Right cardiac atrium (tissue), 5 donors: ENCODE results near the gene NOSIP. TPM values are rescaled to one million over a fixed set of nuclear protein-coding genes. Genes with fewer than 3 reads are reported as not detected.

Source experiments
- ATAC-seq, 2 donors: fragments of 200-7000 bp; cut with Tn5 transposase; one replicate each; pipeline versions ENCODE4 v1.8.0 to v1.9.1; 2020; ENCODE audit warnings: moderate library complexity in 2 of 2, mild to moderate bottlenecking in 1 of 2
- DNase-seq, 3 donors: peaks; one replicate each; pipeline ENCODE4 v3.0.0-alpha.2; 2020
- H3K27ac ChIP-seq: one replicate; pipeline ENCODE4 v1.5.1; 2013; ENCODE audit warnings: mild to moderate bottlenecking, low read length, control low read depth, moderate library complexity
- H3K27me3 ChIP-seq: one replicate; pipeline ENCODE4 v1.6.1; 2013; ENCODE audit not compliant: control insufficient read depth, insufficient read depth
- H3K4me1 ChIP-seq: one replicate; pipeline ENCODE4 v1.6.1; 2013; ENCODE audit warnings: low read length; ENCODE audit not compliant: control insufficient read depth, insufficient read depth
- H3K4me3 ChIP-seq: one replicate; pipeline ENCODE4 v1.5.1; 2013; ENCODE audit warnings: low read length, control low read depth
- H3K9me3 ChIP-seq: one replicate; pipeline ENCODE4 v1.6.1; 2013; ENCODE audit warnings: low read length; ENCODE audit not compliant: control insufficient read depth
- WGBS: extraction: QIAGEN DNeasy Blood & Tissue Kit; methylation state at CpG from one replicate; pipeline ENCODE4 v1.1.7; 2013; 5-methylcytosine and 5-hydroxymethylcytosine counted together
- intact Hi-C, 4 donors: fragments of 100-400 bp; cut with DNase I; formaldehyde crosslinking; loops; one replicate each; pipeline versions ENCODE4 v1.11.0 to v1.14.0; 2022 to 2023
- polyA plus RNA-seq: library from polyadenylated mRNA; stranded (reverse); fragments of 200-250 nt; gene quantifications from one replicate; pipeline ENCODE4 v1.2.3, GENCODE V29; 2013
- total RNA-seq, 4 donors: library from RNA; stranded (reverse); fragmentation: NEBNext Ultra II Directional; extraction: Animal tissue kit (Norgen Biotek cat#: 25700); gene quantifications; one replicate each; pipeline ENCODE4 v1.2.1, GENCODE V29; 2021
- donor health status: healthy with polysubstance abuse.
- donor health status: DM: no; HTN: yes; CAD: no.
- donor health status: DM: no; HTN: no; CAD: no.
- donor health status: DM: no; HTN: yes; CAD: no; lungs with severe emphysema.
- donor health status: DM: yes; HTN: yes; CAD: no.

The NOSIP gene
- total and polyA plus RNA-seq, 5 donors: 46.1 to 57.7 (median 49.0) TPM

GRCh38 chr19:49594993-49595818 is 14.8 kb upstream of the NOSIP start:
- H3K27ac ChIP-seq: no peak overlapping the region
- H3K4me1 ChIP-seq: peaks cover 5% of the 10 kb centered on the region
- H3K27me3 ChIP-seq: no peaks in the 10 kb centered on the region
- H3K9me3 ChIP-seq: no peaks in the 10 kb centered on the region
- intact Hi-C loops: loop anchor here in 2 of 4 donors (5.0 to 10.0 kb wide), 3 partner anchors 42 to 80 kb away; partner anchors contain the start of genes BCL2L12 (in 1 of the 2), IRF3 (in 1 of the 2) and PRMT1 (in 1 of the 2)
- no peak for ATAC-seq
- WGBS: 92% methylated on average over 35 of the region's 35 CpGs
- peak in 2 of 3 donors; percentile 46 to 66 for DNase-seq
- no peak overlapping the region for H3K4me3 ChIP-seq

- Histone ChIP-seq H3K9me3 (no peaks in the 10 kb centered on the region), H3K4me1 (peaks cover 5% of the 10 kb centered on the region), H3K27ac (no peak overlapping the region), H3K27me3 (no peaks in the 10 kb centered on the region), H3K4me3 (no peak overlapping the region)
- DNase-seq (peak in 2 of 3 donors; percentile 54 to 61), ATAC-seq (no peak)
- intact Hi-C loops: loop anchor here in 2 of 4 donors (5.0 to 10.0 kb wide), 3 partner anchors 43 to 80 kb away; partner anchors contain the start of genes BCL2L12 (in 1 of the 2), IRF3 (in 1 of the 2) and PRMT1 (in 1 of the 2)
- WGBS: 81% methylated on average over 35 of the region's 35 CpGs
These were observed 14.0 kb upstream of the NOSIP start for GRCh38 chr19:49594157-49594992.

- 8% methylated on average over 27 of the region's 27 CpGs for WGBS
These were observed 13.1 kb upstream of the NOSIP start for GRCh38 chr19:49593233-49594113.

GRCh38 chr19:49592486-49593232 is 12.3 kb upstream of the NOSIP start:
- Histone ChIP-seq H3K27ac (peak overlapping the region; percentile 9), H3K4me3 (peak overlapping the region; percentile 98), H3K4me1 (peaks cover 5% of the 10 kb centered on the region), H3K9me3 (no peaks in the 10 kb centered on the region), H3K27me3 (no peaks in the 10 kb centered on the region)
- no peak for ATAC-seq
- DNase-seq: peak in 1 of 3 donors; percentile 60
- WGBS: 6% methylated on average over 28 of the region's 28 CpGs
- intact Hi-C loops: loop anchor here in 2 of 4 donors (5.0 to 10.0 kb wide), 3 partner anchors 45 to 82 kb away; partner anchors contain the start of genes BCL2L12 (in 1 of the 2), IRF3 (in 1 of the 2) and PRMT1 (in 1 of the 2)

More at GRCh38 chr19:49593233-49594113, 13.1 kb upstream of the NOSIP start:
- ATAC-seq (peak; percentile 72 to 75), DNase-seq (peak; percentile 95 to 97 (median 97))
- peaks cover 5% of the 10 kb centered on the region for H3K4me1 ChIP-seq
- no peaks in the 10 kb centered on the region for H3K9me3 ChIP-seq
- H3K27me3 ChIP-seq: no peaks in the 10 kb centered on the region
- H3K4me3 ChIP-seq: peak overlapping the region; percentile 12
- peak overlapping the region; percentile 80 for H3K27ac ChIP-seq
- intact Hi-C loops: loop anchor here in 2 of 4 donors (5.0 to 10.0 kb wide), 3 partner anchors 44 to 81 kb away; partner anchors contain the start of genes BCL2L12 (in 1 of the 2), IRF3 (in 1 of the 2) and PRMT1 (in 1 of the 2)

GRCh38 chr19:49591731-49592485 is 11.6 kb upstream of the NOSIP start:
- intact Hi-C loops: loop anchor here in 2 of 4 donors (5.0 to 10.0 kb wide), 3 partner anchors 45 to 83 kb away; partner anchors contain the start of genes BCL2L12 (in 1 of the 2), IRF3 (in 1 of the 2) and PRMT1 (in 1 of the 2)
- Histone ChIP-seq H3K27ac (peak overlapping the region; percentile 79), H3K4me1 (peaks cover 5% of the 10 kb centered on the region), H3K4me3 (peak overlapping the region; percentile 98), H3K9me3 (no peaks in the 10 kb centered on the region), H3K27me3 (no peaks in the 10 kb centered on the region)
- WGBS: under 1% methylated on average over 51 of the region's 51 CpGs
- ATAC-seq (no peak), DNase-seq (peak; percentile 46 to 85 (median 80))

- Histone ChIP-seq H3K27ac (peak within 1 kb of the TSS; percentile 95), H3K27me3 (no peaks in the 10 kb centered on the region), H3K4me1 (peaks cover 5% of the 10 kb centered on the region), H3K9me3 (no peaks in the 10 kb centered on the region), H3K4me3 (peak within 1 kb of the TSS; percentile 98)
- ATAC-seq (peak; percentile 68 to 70), DNase-seq (peak; percentile 55 to 89 (median 88))
- WGBS: under 1% methylated on average over 63 of the region's 66 CpGs
- intact Hi-C loops: loop anchor here in 2 of 4 donors (5.0 to 10.0 kb wide), 3 partner anchors 46 to 84 kb away; partner anchors contain the start of genes BCL2L12 (in 1 of the 2), IRF3 (in 1 of the 2) and PRMT1 (in 1 of the 2)
These were observed 10.8 kb upstream of the NOSIP start, which contains the start of gene PRR12 for GRCh38 chr19:49590971-49591730. Gene PRR12, plus strand, starts transcription at chr19:49591182. Its CDS starts 473 bp downstream, at chr19:49591655.

- peaks cover 5% of the 10 kb centered on the region for H3K4me1 ChIP-seq
- peak overlapping the region; percentile 89 for H3K27ac ChIP-seq
- intact Hi-C loops: loop anchor here in 2 of 4 donors (5.0 to 10.0 kb wide), 3 partner anchors 47 to 84 kb away; partner anchors contain the start of genes BCL2L12 (in 1 of the 2), IRF3 (in 1 of the 2) and PRMT1 (in 1 of the 2)
- H3K9me3 ChIP-seq: no peaks in the 10 kb centered on the region
- ATAC-seq (peak; percentile 90 to 91), DNase-seq (peak; percentile 96 to 98 (median 98))
- under 1% methylated on average over 58 of the region's 58 CpGs for WGBS
- peak overlapping the region; percentile 98 for H3K4me3 ChIP-seq
- no peaks in the 10 kb centered on the region for H3K27me3 ChIP-seq
These were observed 10.0 kb upstream of the NOSIP start for GRCh38 chr19:49590071-49590970.
